ENCODE results near the gene HHLA2.

Gene HHLA2

GRCh38 chr3:108334701-108335100, 38.4 kb downstream of the HHLA2 start:
- DNase-seq (ENCODE audit: extremely low read depth, insufficient read length): no peak
- H3K4me3 ChIP-seq (replicated peaks; ENCODE audit: low read depth, low read length): no peak overlapping the region
- TF ChIP-seq CTCF (IDR thresholded peaks at IDR 0.05; ENCODE audit: insufficient read depth, low read length, poor library complexity, severe bottlenecking): no peak
- no peaks in the 10 kb centered on the region for H3K36me3 ChIP-seq (ENCODE audit: control insufficient read depth, insufficient read depth, low read length)
- no peaks in the 10 kb centered on the region for H3K27me3 ChIP-seq (replicated peaks; ENCODE audit: control insufficient read depth, insufficient read depth, low read length)

GRCh38 chr3:108338901-108339545, 42.7 kb downstream of the HHLA2 start:
- Histone ChIP-seq H3K4me3 (replicated peaks; ENCODE audit: low read depth, low read length) (no peak overlapping the region), H3K36me3 (ENCODE audit: control insufficient read depth, insufficient read depth, low read length) (no peaks in the 10 kb centered on the region), H3K27me3 (replicated peaks; ENCODE audit: control insufficient read depth, insufficient read depth, low read length) (no peaks in the 10 kb centered on the region)
- TF ChIP-seq CTCF (IDR thresholded peaks at IDR 0.05; ENCODE audit: insufficient read depth, low read length, poor library complexity, severe bottlenecking): no peak
- DNase-seq (ENCODE audit: extremely low read depth, insufficient read length): no peak

DNA sequence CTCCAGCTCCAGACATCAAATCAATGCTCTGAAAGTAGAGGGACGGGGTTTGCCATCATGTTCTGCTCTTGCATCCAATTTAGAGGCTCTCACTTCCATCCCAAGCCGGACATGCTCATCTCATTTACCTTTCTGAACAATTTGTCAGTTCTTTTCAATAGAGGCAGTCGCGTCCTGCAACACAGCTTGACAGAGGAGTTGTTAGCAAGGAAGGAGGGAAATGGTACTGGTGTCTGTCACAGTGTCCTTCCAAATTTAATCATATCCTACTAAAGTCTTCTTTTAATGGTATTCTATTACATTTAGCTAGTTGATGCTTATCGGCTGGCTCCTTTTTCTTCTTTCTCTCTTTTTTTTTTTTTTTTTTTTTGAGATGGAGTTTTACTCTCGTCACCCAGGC, 45.6 kb downstream of the HHLA2 start:
- no peaks in the 10 kb centered on the region for H3K36me3 ChIP-seq (ENCODE audit: control insufficient read depth, insufficient read depth, low read length)
- TF ChIP-seq CTCF (IDR thresholded peaks at IDR 0.05; ENCODE audit: insufficient read depth, low read length, poor library complexity, severe bottlenecking): no peak

GRCh38 chr3:108342837-108343486, 46.6 kb downstream of the HHLA2 start:
- no peak for TF ChIP-seq CTCF (IDR thresholded peaks at IDR 0.05; ENCODE audit: insufficient read depth, low read length, poor library complexity, severe bottlenecking)
- Histone ChIP-seq H3K36me3 (ENCODE audit: control insufficient read depth, insufficient read depth, low read length) (no peaks in the 10 kb centered on the region), H3K4me3 (replicated peaks; ENCODE audit: low read depth, low read length) (no peak overlapping the region), H3K27me3 (replicated peaks; ENCODE audit: control insufficient read depth, insufficient read depth, low read length) (no peaks in the 10 kb centered on the region)
- peak; percentile 59 for DNase-seq (ENCODE audit: extremely low read depth, insufficient read length)

More for the DNA sequence above, 45.6 kb downstream of the HHLA2 start:
- Histone ChIP-seq H3K4me3 (replicated peaks; ENCODE audit: low read depth, low read length) (no peak overlapping the region), H3K27me3 (replicated peaks; ENCODE audit: control insufficient read depth, insufficient read depth, low read length) (no peaks in the 10 kb centered on the region)
- DNase-seq (ENCODE audit: extremely low read depth, insufficient read length): no peak

DNA sequence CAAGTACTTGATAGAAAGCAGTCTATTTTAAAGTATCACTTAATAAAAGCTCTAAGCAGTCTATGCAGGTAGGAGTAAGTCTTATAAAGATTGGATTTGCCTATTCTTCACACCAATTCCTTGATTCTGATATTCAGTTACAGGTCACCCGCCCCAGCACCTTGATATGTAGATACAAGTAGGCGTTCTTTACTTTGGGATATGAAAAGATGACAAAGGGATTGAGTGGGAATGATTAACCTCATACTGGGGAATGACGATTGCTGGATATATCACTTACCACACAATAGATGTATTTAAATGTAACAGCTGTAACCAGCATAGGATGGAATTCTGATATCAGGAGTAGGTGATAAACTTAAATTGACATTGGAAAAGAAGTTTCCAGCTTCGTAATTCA, 47.1 kb downstream of the HHLA2 start:
- DNase-seq (ENCODE audit: extremely low read depth, insufficient read length): no peak
- H3K4me3 ChIP-seq (replicated peaks; ENCODE audit: low read depth, low read length): no peak overlapping the region
- H3K36me3 ChIP-seq (ENCODE audit: control insufficient read depth, insufficient read depth, low read length): no peaks in the 10 kb centered on the region
- H3K27me3 ChIP-seq (replicated peaks; ENCODE audit: control insufficient read depth, insufficient read depth, low read length): no peaks in the 10 kb centered on the region
- no peak for TF ChIP-seq CTCF (IDR thresholded peaks at IDR 0.05; ENCODE audit: insufficient read depth, low read length, poor library complexity, severe bottlenecking)
